Activated CD4-positive, alpha-beta memory T cell treated with anti-CD3 and anti-CD28 coated beads for 36 hours (primary cell): ENCODE measurements around the gene HDAC9. TPM values are rescaled to one million over a fixed set of nuclear protein-coding genes. Genes with fewer than 3 reads are reported as not detected.
"Not testable (repeated sequence)": the region's sequence is repeated elsewhere in the genome, so short reads cannot be mapped to it uniquely, and the experiment has no call there.

Source experiments
- CTCF ChIA-PET: fragments of 350-600 bp; sonication (Branson Sonifier 250); formaldehyde crosslinking; loops from one replicate; lab custom pipeline; 2021; ENCODE audit warnings: antibody characterized with exemption, inconsistent platforms; lab: Charles Lee
- POLR2A ChIA-PET: fragments of 350-600 bp; sonication (Branson Sonifier 250); formaldehyde crosslinking; loops from one replicate; lab custom pipeline; 2021; ENCODE audit warnings: antibody characterized with exemption; lab: Charles Lee
- DNase-seq: peaks from one replicate; pipeline ENCODE4 v3.0.0-alpha.2; 2020
- H3K27ac Mint-ChIP-seq: one replicate; pipeline ENCODE4 v1.8.0; 2021; ENCODE audit warnings: mixed read lengths
- H3K27me3 Mint-ChIP-seq: one replicate; pipeline ENCODE4 v1.8.0; 2021; ENCODE audit warnings: mixed read lengths
- H3K36me3 Mint-ChIP-seq: one replicate; pipeline ENCODE4 v1.8.0; 2021; ENCODE audit warnings: mixed read lengths
- H3K4me1 Mint-ChIP-seq: one replicate; pipeline ENCODE4 v1.8.0; 2021; ENCODE audit warnings: low read depth, mixed read lengths
- H3K4me3 Mint-ChIP-seq: one replicate; pipeline ENCODE4 v1.8.0; 2021; ENCODE audit warnings: mild to moderate bottlenecking, mixed read lengths
- H3K9me3 Mint-ChIP-seq: one replicate; pipeline ENCODE4 v1.8.0; 2021; ENCODE audit warnings: mixed read lengths
- intact Hi-C: fragments of 100-400 bp; cut with micrococcal nuclease; formaldehyde crosslinking; loops from one replicate; pipeline ENCODE4 v1.15.1; 2023
- total RNA-seq, 2 experiments: library from RNA; stranded (reverse); gene quantifications; one replicate each; pipeline ENCODE4 v1.2.3, GENCODE V29; 2021

Gene HDAC9
- total RNA-seq, 2 experiments from 2014 or later = 1.0 to 1.1 TPM

- H3K4me1 Mint-ChIP-seq = no peaks in the 10 kb centered on the region
- no peak overlapping the region for H3K4me3 Mint-ChIP-seq
- intact Hi-C loops = no loop called here
- no peak for DNase-seq
- no peaks in the 10 kb centered on the region for H3K27me3 Mint-ChIP-seq
- no peak overlapping the region for H3K27ac Mint-ChIP-seq
- H3K36me3 Mint-ChIP-seq = no peaks in the 10 kb centered on the region
- CTCF ChIA-PET = no interaction called here
- H3K9me3 Mint-ChIP-seq = no peaks in the 10 kb centered on the region
- POLR2A ChIA-PET = no interaction called here
These were observed 445.1 kb downstream of the HDAC9 start for GRCh38 chr7:18940593-18941134.

- CTCF ChIA-PET = no interaction called here
- POLR2A ChIA-PET = no interaction called here
- intact Hi-C loops = no loop called here
- H3K4me3 Mint-ChIP-seq = no peak overlapping the region
- no peak overlapping the region for H3K27ac Mint-ChIP-seq
- no peak for DNase-seq
- H3K27me3 Mint-ChIP-seq = no peaks in the 10 kb centered on the region
- H3K36me3 Mint-ChIP-seq = no peaks in the 10 kb centered on the region
- H3K4me1 Mint-ChIP-seq = no peaks in the 10 kb centered on the region
- H3K9me3 Mint-ChIP-seq = no peaks in the 10 kb centered on the region
These were observed 445.7 kb downstream of the HDAC9 start for GRCh38 chr7:18941207-18941606.

GRCh38 chr7:18948521-18948920 lies 453.0 kb downstream of the HDAC9 start:
- peaks cover 3% of the 10 kb centered on the region for H3K9me3 Mint-ChIP-seq
- intact Hi-C loops = no loop called here
- H3K27me3 Mint-ChIP-seq = no peaks in the 10 kb centered on the region
- H3K36me3 Mint-ChIP-seq = no peaks in the 10 kb centered on the region
- H3K4me1 Mint-ChIP-seq = no peaks in the 10 kb centered on the region
- H3K4me3 Mint-ChIP-seq = no peak overlapping the region
- ChIA-PET POLR2A (no interaction called here), CTCF (no interaction called here)
- no peak for DNase-seq
- H3K27ac Mint-ChIP-seq = no peak overlapping the region

- H3K27me3 Mint-ChIP-seq = no peaks in the 10 kb centered on the region
- no peak overlapping the region for H3K27ac Mint-ChIP-seq
- ChIA-PET POLR2A (no interaction called here), CTCF (no interaction called here)
- DNase-seq = no peak
- H3K9me3 Mint-ChIP-seq = peaks cover 3% of the 10 kb centered on the region
- H3K4me1 Mint-ChIP-seq = no peaks in the 10 kb centered on the region
- no peak overlapping the region for H3K4me3 Mint-ChIP-seq
- no peaks in the 10 kb centered on the region for H3K36me3 Mint-ChIP-seq
- intact Hi-C loops = no loop called here
These were observed 457.3 kb downstream of the HDAC9 start for GRCh38 chr7:18952846-18953245.

GRCh38 chr7:18958627-18959026 lies 463.1 kb downstream of the HDAC9 start:
- POLR2A ChIA-PET = no interaction called here
- no peak overlapping the region for H3K27ac Mint-ChIP-seq
- no peaks in the 10 kb centered on the region for H3K36me3 Mint-ChIP-seq
- H3K4me1 Mint-ChIP-seq = no peaks in the 10 kb centered on the region
- H3K9me3 Mint-ChIP-seq = no peaks in the 10 kb centered on the region
- CTCF ChIA-PET = no interaction called here
- DNase-seq = no peak
- no peaks in the 10 kb centered on the region for H3K27me3 Mint-ChIP-seq
- H3K4me3 Mint-ChIP-seq = no peak overlapping the region
- intact Hi-C loops = no loop called here

GRCh38 chr7:18960725-18961124 lies 465.2 kb downstream of the HDAC9 start:
- ChIA-PET POLR2A (no interaction called here), CTCF (no interaction called here)
- H3K36me3 Mint-ChIP-seq = no peaks in the 10 kb centered on the region
- no peaks in the 10 kb centered on the region for H3K27me3 Mint-ChIP-seq
- peaks cover 3% of the 10 kb centered on the region for H3K9me3 Mint-ChIP-seq
- no peak overlapping the region for H3K4me3 Mint-ChIP-seq
- no peaks in the 10 kb centered on the region for H3K4me1 Mint-ChIP-seq
- DNase-seq = no peak
- H3K27ac Mint-ChIP-seq = no peak overlapping the region
- intact Hi-C loops = no loop called here

- Mint-ChIP-seq H3K4me3 (no peak overlapping the region), H3K4me1 (no peaks in the 10 kb centered on the region), H3K9me3 (peaks cover 3% of the 10 kb centered on the region), H3K27me3 (no peaks in the 10 kb centered on the region), H3K36me3 (no peaks in the 10 kb centered on the region), H3K27ac (no peak overlapping the region)
- DNase-seq = no peak
- CTCF ChIA-PET = no interaction called here
- intact Hi-C loops = no loop called here
- POLR2A ChIA-PET = no interaction called here
These were observed 466.5 kb downstream of the HDAC9 start for GRCh38 chr7:18962031-18962430.

GRCh38 chr7:18965657-18966056 lies 470.1 kb downstream of the HDAC9 start:
- Mint-ChIP-seq H3K27ac (no peak overlapping the region), H3K27me3 (no peaks in the 10 kb centered on the region), H3K36me3 (no peaks in the 10 kb centered on the region), H3K9me3 (peaks cover 6% of the 10 kb centered on the region), H3K4me3 (no peak overlapping the region), H3K4me1 (no peaks in the 10 kb centered on the region)
- no peak for DNase-seq
- POLR2A ChIA-PET = no interaction called here
- intact Hi-C loops = no loop called here
- CTCF ChIA-PET = no interaction called here

- CTCF ChIA-PET, DNase-seq, intact Hi-C loops, H3K4me1 Mint-ChIP-seq, H3K27me3 Mint-ChIP-seq, H3K36me3 Mint-ChIP-seq, POLR2A ChIA-PET, H3K27ac Mint-ChIP-seq, H3K4me3 Mint-ChIP-seq, H3K9me3 Mint-ChIP-seq: not testable (repeated sequence)
These were observed 472.2 kb downstream of the HDAC9 start for GRCh38 chr7:18967755-18968154.

GRCh38 chr7:18971839-18972238 lies 476.3 kb downstream of the HDAC9 start:
- H3K27ac Mint-ChIP-seq = no peak overlapping the region
- no peak for DNase-seq
- no peaks in the 10 kb centered on the region for H3K4me1 Mint-ChIP-seq
- H3K4me3 Mint-ChIP-seq = no peak overlapping the region
- H3K27me3 Mint-ChIP-seq = no peaks in the 10 kb centered on the region
- no peaks in the 10 kb centered on the region for H3K36me3 Mint-ChIP-seq
- peaks cover 16% of the 10 kb centered on the region for H3K9me3 Mint-ChIP-seq
- CTCF ChIA-PET = no interaction called here
- intact Hi-C loops = no loop called here
- POLR2A ChIA-PET = no interaction called here

- no peak for DNase-seq
- intact Hi-C loops = no loop called here
- no peaks in the 10 kb centered on the region for H3K36me3 Mint-ChIP-seq
- CTCF ChIA-PET = no interaction called here
- no peak overlapping the region for H3K4me3 Mint-ChIP-seq
- H3K4me1 Mint-ChIP-seq = no peaks in the 10 kb centered on the region
- H3K9me3 Mint-ChIP-seq = peaks cover 13% of the 10 kb centered on the region
- H3K27me3 Mint-ChIP-seq = no peaks in the 10 kb centered on the region
- H3K27ac Mint-ChIP-seq = no peak overlapping the region
- POLR2A ChIA-PET = no interaction called here
These were observed 479.3 kb downstream of the HDAC9 start for GRCh38 chr7:18974803-18975202.

GRCh38 chr7:18975276-18975675 lies 479.7 kb downstream of the HDAC9 start:
- Mint-ChIP-seq H3K4me3 (no peak overlapping the region), H3K9me3 (peaks cover 13% of the 10 kb centered on the region), H3K4me1 (no peaks in the 10 kb centered on the region), H3K36me3 (no peaks in the 10 kb centered on the region), H3K27ac (no peak overlapping the region), H3K27me3 (no peaks in the 10 kb centered on the region)
- DNase-seq = no peak
- intact Hi-C loops = no loop called here
- ChIA-PET POLR2A (no interaction called here), CTCF (no interaction called here)

GRCh38 chr7:18975689-18976280 lies 480.2 kb downstream of the HDAC9 start:
- Mint-ChIP-seq H3K27me3 (no peaks in the 10 kb centered on the region), H3K4me1 (no peaks in the 10 kb centered on the region), H3K9me3 (peaks cover 13% of the 10 kb centered on the region), H3K27ac (no peak overlapping the region), H3K36me3 (no peaks in the 10 kb centered on the region), H3K4me3 (no peak overlapping the region)
- POLR2A ChIA-PET = no interaction called here
- intact Hi-C loops = no loop called here
- DNase-seq = no peak
- CTCF ChIA-PET = no interaction called here
